ENCODE data around the gene GPR62.

DNA sequence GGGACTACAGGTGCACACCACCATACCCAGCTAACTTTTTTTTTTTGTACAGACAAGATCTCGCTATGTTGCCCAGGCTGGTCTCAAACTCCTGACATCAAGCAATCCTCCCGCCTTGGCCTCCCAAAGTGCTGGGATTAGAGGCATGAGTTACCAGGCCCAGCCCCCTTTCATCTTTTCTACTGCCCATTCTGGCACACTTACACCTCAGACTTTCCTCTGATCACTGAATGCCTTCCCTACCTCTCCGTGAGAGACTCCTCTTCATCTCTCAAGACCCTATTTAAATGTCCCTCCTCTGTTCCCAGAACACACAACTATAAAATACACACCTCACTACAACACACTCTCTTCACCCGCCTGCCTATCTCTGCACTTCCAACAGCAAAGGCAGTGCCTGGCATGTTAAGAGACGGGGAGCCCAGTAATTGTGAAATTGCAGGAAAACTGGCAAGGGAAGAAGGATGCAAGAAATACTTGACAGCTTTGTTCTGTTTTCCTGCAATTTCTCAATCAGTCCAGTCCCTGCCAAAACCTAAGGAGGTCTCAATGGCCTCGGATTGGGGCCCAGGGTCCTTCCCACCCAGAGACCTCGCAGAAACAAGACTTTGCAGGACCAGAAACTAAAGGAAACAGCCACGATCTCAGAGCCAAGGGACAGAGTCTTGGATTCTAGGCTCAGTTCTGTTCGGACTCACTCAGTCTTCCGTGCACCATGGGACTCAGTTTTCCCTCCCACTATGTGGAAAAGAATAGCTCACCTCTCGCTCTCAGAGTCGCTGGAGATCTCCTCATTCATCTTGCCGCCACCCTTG lies 14.3 kb upstream of the GPR62 start:
- TF ChIP-seq, protein P1, sequence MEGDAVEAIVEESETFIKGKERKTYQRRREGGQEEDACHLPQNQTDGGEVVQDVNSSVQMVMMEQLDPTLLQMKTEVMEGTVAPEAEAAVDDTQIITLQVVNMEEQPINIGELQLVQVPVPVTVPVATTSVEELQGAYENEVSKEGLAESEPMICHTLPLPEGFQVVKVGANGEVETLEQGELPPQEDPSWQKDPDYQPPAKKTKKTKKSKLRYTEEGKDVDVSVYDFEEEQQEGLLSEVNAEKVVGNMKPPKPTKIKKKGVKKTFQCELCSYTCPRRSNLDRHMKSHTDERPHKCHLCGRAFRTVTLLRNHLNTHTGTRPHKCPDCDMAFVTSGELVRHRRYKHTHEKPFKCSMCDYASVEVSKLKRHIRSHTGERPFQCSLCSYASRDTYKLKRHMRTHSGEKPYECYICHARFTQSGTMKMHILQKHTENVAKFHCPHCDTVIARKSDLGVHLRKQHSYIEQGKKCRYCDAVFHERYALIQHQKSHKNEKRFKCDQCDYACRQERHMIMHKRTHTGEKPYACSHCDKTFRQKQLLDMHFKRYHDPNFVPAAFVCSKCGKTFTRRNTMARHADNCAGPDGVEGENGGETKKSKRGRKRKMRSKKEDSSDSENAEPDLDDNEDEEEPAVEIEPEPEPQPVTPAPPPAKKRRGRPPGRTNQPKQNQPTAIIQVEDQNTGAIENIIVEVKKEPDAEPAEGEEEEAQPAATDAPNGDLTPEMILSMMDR (conservative IDR thresholded peaks at IDR 0.05; ENCODE audit: low read length), result no peak
- no peak for TF ChIP-seq EZH2phosphoT487 (IDR thresholded peaks at IDR 0.05; ENCODE audit: borderline replicate concordance, low read depth, low read length)

Measured in OCI-LY7 (cell line).